Breast epithelium (tissue), 4 donors: Measurements from ENCODE around the gene CLDND2. TPM values are rescaled to one million over a fixed set of nuclear protein-coding genes. Genes with fewer than 3 reads are reported as not detected.
A peak's percentile ranks its signal among the peaks of the same experiment; 100 is the strongest.
"Not testable (repeated sequence)": the region's sequence is repeated elsewhere in the genome, so short reads cannot be mapped to it uniquely, and the experiment has no call there.

ENCODE experiments used
- DNase-seq, 2 donors: peaks; one replicate each; pipeline ENCODE4 v3.0.0-alpha.2; 2019; ENCODE audit warnings: low spot score in 2 of 2
- H3K27ac ChIP-seq, 2 donors: fragments of 200-600 bp; sonication (generic) in 1 of 2; one replicate each; pipeline ENCODE4 v1.5.1; 2016 to 2019; ENCODE audit warnings: mild to moderate bottlenecking in 1 of 2
- H3K27me3 ChIP-seq, 2 donors: fragments of 200-600 bp; sonication (generic) in 1 of 2; one replicate each; pipeline versions ENCODE4 v1.5.1 to v1.6.0; 2017 to 2019; ENCODE audit warnings: control low read depth in 1 of 2, mild to moderate bottlenecking in 1 of 2
- H3K36me3 ChIP-seq: fragments of 200-600 bp; one replicate; pipeline ENCODE4 v1.5.1; 2019
- H3K4me1 ChIP-seq, 2 donors: fragments of 200-600 bp; sonication (generic); one replicate each; pipeline ENCODE4 v1.5.1; 2016 to 2019; ENCODE audit warnings: control low read depth in 1 of 2
- H3K4me3 ChIP-seq, 3 donors: fragments of 200-600 bp; sonication (generic); 1 replicate in 2 of 3; 2 replicates in 1 of 3; pipeline ENCODE4 v1.5.1; 2016 to 2019; ENCODE audit warnings: mild to moderate bottlenecking in 3 of 3, moderate library complexity in 2 of 3
- H3K9me3 ChIP-seq, 2 donors: fragments of 200-600 bp; sonication (generic) in 1 of 2; one replicate each; pipeline ENCODE4 v1.5.1; 2016 to 2019; ENCODE audit warnings: control low read depth in 1 of 2
- CTCF ChIP-seq, 3 donors: fragments of 450-650 bp; IDR thresholded peaks; one replicate each; pipeline ENCODE4 v1.5.1; 2016 to 2017; ENCODE audit warnings: antibody characterized with exemption in 3 of 3, mild to moderate bottlenecking in 3 of 3, moderate library complexity in 3 of 3
- POLR2A ChIP-seq: fragments of 450-650 bp; IDR thresholded peaks from one replicate; pipeline ENCODE4 v1.6.1; 2016; ENCODE audit warnings: antibody characterized with exemption, mild to moderate bottlenecking, moderate library complexity
- POLR2AphosphoS5 ChIP-seq, 3 donors: sonication (generic); formaldehyde crosslinking; IDR thresholded peaks; one replicate each; pipeline ENCODE4 v1.6.1; 2017; ENCODE audit warnings: antibody characterized with exemption in 3 of 3
- intact Hi-C: fragments of 100-400 bp; cut with DNase I; formaldehyde crosslinking; loops from one replicate; pipeline ENCODE4 v1.15.1; 2023; ENCODE audit warnings: low total_unique reads
- total RNA-seq, 3 donors: library from RNA; depleted of rRNA; stranded (reverse); fragments of >200 nt; gene quantifications; one replicate each; pipeline ENCODE4 v1.1.0, GENCODE V29; 2016

The CLDND2 gene
- total RNA-seq, 3 donors from 2014 or later: not detected

GRCh38 chr19:51398096-51398704 is 29.4 kb upstream of the CLDND2 start:
- Histone ChIP-seq H3K4me3 (no peak overlapping the region), H3K9me3 (peaks cover 4 to 18% of the 10 kb centered on the region in 2 donors), H3K27me3 (no peaks in the 10 kb centered on the region), H3K4me1 (no peaks in the 10 kb centered on the region), H3K36me3 (no peaks in the 10 kb centered on the region), H3K27ac (no peak overlapping the region)
- intact Hi-C loops: loop anchor here (2.0 kb wide), 1 partner anchor 65 kb away; no protein-coding TSS in a partner anchor
- no peak for DNase-seq
- TF ChIP-seq POLR2AphosphoS5 (IDR thresholded peaks at IDR 0.05) (no peak), POLR2A (no peak), CTCF (IDR thresholded peaks at IDR 0.05) (peak in 2 of 3 donors; percentile 14 to 29)

- intact Hi-C loops, DNase-seq: not testable (repeated sequence)
- H3K9me3 ChIP-seq: peaks cover under 1 to 11% of the 10 kb centered on the region in 2 donors
Measured at GRCh38 chr19:51397453-51397852, 28.6 kb upstream of the CLDND2 start.

GRCh38 chr19:51396175-51396574 is 27.4 kb upstream of the CLDND2 start:
- Histone ChIP-seq H3K27ac (no peak overlapping the region), H3K4me1 (no peaks in the 10 kb centered on the region), H3K27me3 (no peaks in the 10 kb centered on the region), H3K4me3 (no peak overlapping the region), H3K9me3 (no peaks in the 10 kb centered on the region), H3K36me3 (no peaks in the 10 kb centered on the region)
- TF ChIP-seq POLR2A (no peak), POLR2AphosphoS5 (IDR thresholded peaks at IDR 0.05) (no peak), CTCF (IDR thresholded peaks at IDR 0.05) (no peak)
- no peak for DNase-seq
- intact Hi-C loops: no loop called here

More at GRCh38 chr19:51397453-51397852, 28.6 kb upstream of the CLDND2 start:
- H3K27me3 ChIP-seq, H3K4me1 ChIP-seq, H3K27ac ChIP-seq, H3K36me3 ChIP-seq, H3K4me3 ChIP-seq: not testable (repeated sequence)

- H3K4me3 ChIP-seq: peak overlapping the region; percentile 26 to 67 (median 49)
- intact Hi-C loops: no loop called here
- no peaks in the 10 kb centered on the region for H3K4me1 ChIP-seq
- peak; percentile 87 to 94 for DNase-seq
- TF ChIP-seq POLR2A: no peak
- TF ChIP-seq POLR2AphosphoS5 (IDR thresholded peaks at IDR 0.05): peak; percentile 19 to 25 (median 23)
- no peak for TF ChIP-seq CTCF (IDR thresholded peaks at IDR 0.05)
- no peaks in the 10 kb centered on the region for H3K27me3 ChIP-seq
- peak overlapping the region; percentile 79 to 86 for H3K27ac ChIP-seq
- no peaks in the 10 kb centered on the region for H3K9me3 ChIP-seq
- no peaks in the 10 kb centered on the region for H3K36me3 ChIP-seq
Measured at GRCh38 chr19:51394050-51394836, 25.4 kb upstream of the CLDND2 start.

GRCh38 chr19:51392701-51393100 is 23.9 kb upstream of the CLDND2 start:
- Histone ChIP-seq H3K4me1 (no peaks in the 10 kb centered on the region), H3K27me3 (no peaks in the 10 kb centered on the region), H3K36me3 (no peaks in the 10 kb centered on the region), H3K4me3 (no peak overlapping the region), H3K27ac (no peak overlapping the region), H3K9me3 (no peaks in the 10 kb centered on the region)
- no peak for DNase-seq
- TF ChIP-seq CTCF (IDR thresholded peaks at IDR 0.05) (no peak), POLR2AphosphoS5 (IDR thresholded peaks at IDR 0.05) (no peak), POLR2A (no peak)
- intact Hi-C loops: no loop called here
